ENCODE results near the gene NEURL1.

GRCh38 chr10:103612462-103613365 lies 119.2 kb downstream of the NEURL1 start:
- TF ChIP-seq CTCF (IDR thresholded peaks at IDR 0.05; ENCODE audit: insufficient read depth, low read length, poor library complexity, severe bottlenecking) (no peak), EZH2phosphoT487 (conservative IDR thresholded peaks at IDR 0.05; ENCODE audit: low read length) (no peak)
